GM12875 (cell line): ENCODE measurements around the gene CCDC85C.

Experiments
- H3K4me3 ChIP-seq: one replicate; pipeline ENCODE4 v1.5.1; 2011; ENCODE audit warnings: low read depth, low read length, control low read depth
- TF ChIP-seq, protein P1 (sequence below): IDR thresholded peaks from 2 replicates; pipeline ENCODE4 v1.5.1; 2011; ENCODE audit warnings: low read depth, mild to moderate bottlenecking, control low read depth, inconsistent platforms, low read length, moderate library complexity, borderline replicate concordance; ENCODE audit not compliant: insufficient read depth

Gene CCDC85C

DNA sequence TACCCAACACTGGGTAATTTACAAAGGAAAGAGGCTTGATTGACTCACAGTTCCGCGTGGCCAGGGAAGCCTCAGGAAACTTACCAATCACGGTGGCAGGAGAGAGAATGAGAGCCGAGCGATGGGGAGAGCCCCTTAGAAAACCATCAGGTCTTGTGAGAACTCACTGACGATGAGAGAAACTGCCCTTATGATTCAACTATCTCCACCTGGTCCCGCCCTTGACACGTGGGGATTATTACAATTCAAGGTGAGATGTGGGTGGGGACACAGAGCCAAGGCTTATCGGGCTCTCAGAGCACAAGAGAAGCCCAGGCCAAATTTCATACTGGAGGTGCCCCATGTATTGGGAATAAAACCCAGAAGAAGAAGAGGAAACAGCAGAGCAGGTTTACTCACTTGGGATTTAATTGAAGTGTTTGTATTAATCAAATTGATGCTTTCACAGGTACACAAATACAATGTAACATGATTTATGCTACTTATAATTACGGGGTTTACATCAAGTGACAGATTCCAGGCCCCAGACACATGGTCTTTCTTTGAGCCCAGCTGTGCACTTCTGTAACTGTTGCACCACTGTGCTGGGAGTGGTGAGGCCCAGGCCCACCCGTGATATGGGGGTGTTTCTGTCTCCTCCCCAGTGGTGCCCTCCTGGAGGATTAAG lies 8.2 kb upstream of the CCDC85C start:
- TF ChIP-seq, protein P1, sequence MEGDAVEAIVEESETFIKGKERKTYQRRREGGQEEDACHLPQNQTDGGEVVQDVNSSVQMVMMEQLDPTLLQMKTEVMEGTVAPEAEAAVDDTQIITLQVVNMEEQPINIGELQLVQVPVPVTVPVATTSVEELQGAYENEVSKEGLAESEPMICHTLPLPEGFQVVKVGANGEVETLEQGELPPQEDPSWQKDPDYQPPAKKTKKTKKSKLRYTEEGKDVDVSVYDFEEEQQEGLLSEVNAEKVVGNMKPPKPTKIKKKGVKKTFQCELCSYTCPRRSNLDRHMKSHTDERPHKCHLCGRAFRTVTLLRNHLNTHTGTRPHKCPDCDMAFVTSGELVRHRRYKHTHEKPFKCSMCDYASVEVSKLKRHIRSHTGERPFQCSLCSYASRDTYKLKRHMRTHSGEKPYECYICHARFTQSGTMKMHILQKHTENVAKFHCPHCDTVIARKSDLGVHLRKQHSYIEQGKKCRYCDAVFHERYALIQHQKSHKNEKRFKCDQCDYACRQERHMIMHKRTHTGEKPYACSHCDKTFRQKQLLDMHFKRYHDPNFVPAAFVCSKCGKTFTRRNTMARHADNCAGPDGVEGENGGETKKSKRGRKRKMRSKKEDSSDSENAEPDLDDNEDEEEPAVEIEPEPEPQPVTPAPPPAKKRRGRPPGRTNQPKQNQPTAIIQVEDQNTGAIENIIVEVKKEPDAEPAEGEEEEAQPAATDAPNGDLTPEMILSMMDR = no peak
- no peak overlapping the region for H3K4me3 ChIP-seq

DNA sequence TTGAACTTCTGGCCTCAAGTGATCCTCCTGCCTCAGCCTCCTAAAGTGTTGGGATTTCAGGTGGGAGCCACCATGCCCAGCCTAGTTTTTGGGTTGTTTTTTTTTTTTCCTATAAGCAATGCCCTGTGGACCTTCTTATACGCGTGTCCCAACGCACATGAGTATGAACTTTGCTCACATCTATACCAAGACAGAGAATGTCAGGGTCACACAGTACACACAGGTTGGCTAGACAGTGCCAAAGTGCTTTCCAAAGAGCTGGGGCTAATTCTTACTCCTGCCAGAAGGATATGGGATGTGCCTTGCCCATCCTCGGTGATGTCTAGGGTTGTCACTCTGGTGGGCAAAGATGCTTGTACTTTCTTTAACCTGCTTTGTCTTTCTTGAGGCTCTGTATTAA lies 7.6 kb upstream of the CCDC85C start:
- H3K4me3 ChIP-seq = no peak overlapping the region
- TF ChIP-seq, protein P1 = no peak

DNA sequence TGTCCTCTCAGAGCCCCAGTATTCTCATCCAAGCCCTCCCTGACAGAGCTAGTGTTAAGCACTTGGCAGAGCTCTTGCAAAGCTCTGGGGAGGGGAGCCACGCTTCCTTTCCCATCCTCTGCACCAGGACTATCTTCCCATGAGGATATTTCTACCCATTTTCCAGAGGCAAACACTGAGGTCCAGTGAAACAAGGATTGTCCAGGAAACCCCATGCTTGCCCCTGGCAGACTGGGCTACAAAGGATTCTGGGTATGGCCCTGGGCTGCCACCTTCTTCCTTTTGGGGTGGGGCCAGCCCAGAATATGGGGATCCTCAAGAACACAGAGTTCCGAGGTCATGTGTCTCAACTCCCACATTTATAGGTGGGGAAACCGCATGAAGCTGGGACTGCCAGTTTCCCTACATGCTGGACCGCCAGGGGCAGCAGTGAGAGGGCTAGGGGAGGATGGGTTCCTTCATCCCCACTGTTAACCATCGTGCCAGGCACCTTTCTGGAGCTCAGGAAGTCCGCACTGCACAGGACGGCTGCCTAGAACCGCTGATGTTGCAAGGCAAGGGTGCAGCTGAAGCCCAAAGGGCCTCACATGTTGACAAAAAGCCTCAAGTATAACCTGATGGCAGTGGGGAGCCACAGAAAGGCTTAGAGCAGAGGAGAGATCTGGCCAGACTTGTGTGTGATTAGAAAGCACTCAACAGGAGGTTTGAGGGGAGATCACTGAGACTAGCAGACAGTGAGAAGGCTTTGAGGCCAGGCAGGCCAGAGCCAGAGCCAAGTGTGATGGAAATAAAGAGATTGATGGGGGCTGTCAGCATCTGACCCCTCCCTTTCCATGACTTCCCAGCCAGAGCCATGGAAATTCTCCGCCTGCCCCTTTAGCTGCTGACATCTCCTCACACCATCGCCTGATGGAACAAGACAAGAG lies 5.5 kb upstream of the CCDC85C start:
- TF ChIP-seq, protein P1 = no peak
- H3K4me3 ChIP-seq = no peak overlapping the region

DNA sequence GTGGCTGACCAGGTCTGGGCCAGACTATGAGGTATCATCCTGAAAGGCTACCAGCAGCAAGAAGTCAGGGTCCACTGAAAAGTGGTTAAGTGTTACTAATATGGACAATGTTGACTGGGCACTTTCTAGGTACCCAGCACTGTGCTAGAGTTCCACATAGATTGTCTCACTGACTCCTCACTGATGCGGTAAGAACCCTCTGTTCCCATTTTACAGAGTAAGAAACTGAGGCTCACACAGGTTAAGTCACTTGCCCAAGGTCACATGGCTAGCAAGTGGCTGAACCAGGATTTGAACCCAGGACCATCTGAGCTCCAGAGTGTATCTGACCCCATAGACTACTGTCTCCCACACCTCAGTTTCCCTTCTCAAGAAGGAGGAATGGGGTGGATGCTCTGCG lies 4.6 kb upstream of the CCDC85C start:
- no peak overlapping the region for H3K4me3 ChIP-seq
- TF ChIP-seq, protein P1 = no peak

DNA sequence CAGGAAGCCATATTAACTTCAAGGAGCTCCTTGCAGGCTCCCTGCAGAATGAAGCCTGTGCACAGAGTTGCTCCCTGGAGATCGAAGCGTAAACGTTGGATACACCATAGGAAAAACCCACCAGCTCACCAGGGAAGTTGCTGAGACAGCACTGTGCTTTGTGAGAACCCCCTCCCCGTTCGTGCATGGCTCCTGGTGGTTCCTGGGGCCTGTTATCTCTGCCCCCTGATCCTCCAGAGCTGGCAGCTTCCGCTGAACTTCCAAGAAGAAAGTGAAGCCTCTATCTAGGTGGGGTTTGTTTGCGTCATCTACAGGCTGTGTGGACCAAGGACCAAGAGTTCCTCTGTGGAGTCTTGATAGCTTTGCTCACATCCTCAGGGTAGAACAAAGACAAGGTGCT lies 2.4 kb upstream of the CCDC85C start:
- TF ChIP-seq, protein P1 = no peak
- no peak overlapping the region for H3K4me3 ChIP-seq

DNA sequence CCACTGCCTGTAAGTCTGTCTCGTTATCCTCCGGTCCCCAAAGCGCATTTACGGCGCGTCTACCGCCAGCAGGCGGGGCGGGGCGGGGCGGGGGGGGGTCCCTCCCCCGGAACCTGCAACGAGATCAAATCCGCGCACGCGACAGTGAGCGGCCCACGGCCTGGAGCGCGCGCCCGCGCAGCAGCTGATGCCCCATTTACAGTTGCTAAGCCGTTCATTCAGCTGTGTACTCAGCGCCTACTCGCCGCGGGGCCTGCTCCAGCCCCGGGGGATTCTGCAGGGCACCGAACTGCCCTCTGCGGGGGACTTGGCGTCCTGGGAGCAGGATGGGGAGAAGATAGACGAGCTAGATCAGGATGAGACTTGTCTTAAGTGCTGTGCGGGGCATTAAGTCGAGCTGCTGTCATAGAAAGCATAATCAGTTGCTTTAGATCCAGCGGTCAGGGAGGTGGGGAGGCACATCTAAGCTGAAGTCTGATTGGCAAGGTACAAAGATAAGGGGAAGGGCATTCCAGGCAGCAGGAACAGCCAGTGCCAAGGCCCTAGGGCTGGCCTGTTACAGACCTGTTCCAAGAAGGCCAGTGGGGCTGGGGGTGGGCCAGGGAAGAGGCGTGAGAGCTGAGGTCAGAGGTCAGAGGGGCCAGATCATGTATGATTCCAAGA lies 1.4 kb upstream of the CCDC85C start:
- peak overlapping the region; percentile 48 for H3K4me3 ChIP-seq
- TF ChIP-seq, protein P1 = no peak
